ENCODE measurements around the gene RASA1.
A peak's percentile ranks its signal among the peaks of the same experiment; 100 is the strongest.

The RASA1 gene

DNA sequence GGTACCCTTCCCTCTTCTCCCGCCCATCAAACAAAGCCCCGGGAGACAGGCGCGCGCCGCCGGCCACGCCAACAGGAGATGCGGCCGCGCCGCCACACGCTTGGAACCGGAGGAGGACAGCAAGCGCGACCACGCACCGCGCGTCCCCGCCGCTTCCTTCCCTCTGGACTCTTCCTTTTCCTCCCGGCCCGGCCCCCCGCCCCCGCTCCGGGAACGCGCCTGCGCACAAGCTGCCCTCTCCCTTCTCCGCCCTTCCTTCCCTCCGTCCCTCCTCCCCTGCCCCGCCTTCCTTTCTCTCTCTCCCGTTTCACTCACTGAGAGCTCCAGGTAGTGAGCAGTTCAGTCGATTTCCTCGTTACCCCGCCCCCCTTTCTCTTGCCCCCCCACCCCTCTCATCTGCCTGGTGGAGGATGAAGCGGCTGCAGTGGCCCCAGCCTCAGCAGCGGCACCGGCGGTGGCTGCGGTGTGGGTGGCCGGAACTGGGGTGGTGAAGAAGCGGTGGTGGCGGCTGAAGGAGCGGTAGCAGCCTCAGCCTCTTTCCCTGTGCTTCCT is at the start of gene RASA1:
TSS of gene RASA1 (plus strand) at position 310 of the 552 bp plus-strand sequence. CDS start 569 bp downstream, outside the sequence.
- peak within 1 kb of the TSS; percentile 60 for H3K4me3 ChIP-seq (ENCODE audit: low read length)
- H3K9me3 ChIP-seq (ENCODE audit: low read length) = no peaks in the 10 kb centered on the region
- no peaks in the 10 kb centered on the region for H3K27me3 ChIP-seq (ENCODE audit: insufficient read depth, low read length)
- H2AFZ ChIP-seq (ENCODE audit: low read depth, low read length) = peak within 1 kb of the TSS; percentile 89
- peaks cover 7% of the 10 kb centered on the region for H3K4me1 ChIP-seq (ENCODE audit: insufficient read depth, low read length)
- H3K36me3 ChIP-seq (ENCODE audit: insufficient read depth, low read length) = no peaks in the 10 kb centered on the region

DNA sequence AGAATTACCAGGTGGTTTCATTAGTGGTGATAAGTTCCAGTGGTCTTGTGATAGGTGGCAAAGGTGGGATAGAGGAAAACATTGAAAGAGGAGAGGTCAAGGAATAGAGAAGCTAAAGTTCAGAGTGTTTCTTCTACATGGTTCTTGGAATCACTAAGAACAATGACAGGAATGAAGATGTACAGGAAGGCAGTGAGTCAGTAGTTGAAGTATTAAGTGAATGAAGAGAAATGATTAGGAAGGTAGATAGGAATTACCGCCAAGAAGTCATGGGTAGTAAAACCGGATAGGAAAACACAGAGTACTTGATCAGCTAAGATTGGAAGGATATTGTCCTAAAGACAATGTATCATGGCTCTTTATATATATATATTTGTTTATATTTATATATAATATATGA is 37.9 kb upstream of the RASA1 start:
- Histone ChIP-seq H3K9me3 (ENCODE audit: low read length) (no peaks in the 10 kb centered on the region), H3K4me1 (ENCODE audit: insufficient read depth, low read length) (no peaks in the 10 kb centered on the region), H3K27me3 (ENCODE audit: insufficient read depth, low read length) (peaks cover 2% of the 10 kb centered on the region), H3K4me3 (ENCODE audit: low read length) (no peak overlapping the region), H3K36me3 (ENCODE audit: insufficient read depth, low read length) (no peaks in the 10 kb centered on the region), H2AFZ (ENCODE audit: low read depth, low read length) (no peak overlapping the region)

DNA sequence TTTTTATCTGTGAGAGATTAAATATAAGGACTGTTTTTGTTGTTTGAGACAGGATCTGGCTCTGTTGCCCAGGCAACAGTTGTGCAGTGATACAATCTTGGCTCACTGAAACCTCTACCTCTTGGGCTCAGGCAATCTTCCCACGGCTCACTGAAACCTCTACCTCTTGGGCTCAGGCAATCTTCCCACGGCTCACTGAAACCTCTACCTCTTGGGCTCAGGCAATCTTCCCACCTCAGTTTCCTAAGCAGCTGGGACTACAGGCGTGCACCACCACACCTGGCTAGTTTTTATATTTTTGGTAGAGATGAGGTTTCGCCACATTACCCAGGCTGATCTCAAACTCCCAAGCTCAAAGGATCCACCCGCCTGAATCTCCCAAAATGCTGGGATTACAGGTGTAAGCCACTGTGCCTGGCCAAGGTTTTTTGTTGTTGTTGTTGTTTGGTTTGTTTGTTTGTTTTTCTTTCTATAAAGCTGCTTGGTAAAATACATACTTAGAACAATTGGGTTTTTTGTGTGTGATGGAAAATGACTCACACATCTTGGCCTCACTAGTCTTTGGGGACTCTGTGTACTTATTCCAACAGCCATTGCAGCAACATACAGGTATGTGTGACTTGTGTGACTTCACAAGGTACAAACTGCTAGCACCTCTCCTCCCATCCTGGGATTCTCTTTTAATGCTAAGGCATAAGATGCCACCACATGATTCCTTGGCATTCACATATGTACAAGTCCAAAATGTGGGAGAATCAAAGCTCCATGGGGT is 36.5 kb upstream of the RASA1 start:
- Histone ChIP-seq H3K4me1 (ENCODE audit: insufficient read depth, low read length) (no peaks in the 10 kb centered on the region), H2AFZ (ENCODE audit: low read depth, low read length) (no peak overlapping the region), H3K27me3 (ENCODE audit: insufficient read depth, low read length) (peaks cover 2% of the 10 kb centered on the region), H3K4me3 (ENCODE audit: low read length) (no peak overlapping the region), H3K36me3 (ENCODE audit: insufficient read depth, low read length) (no peaks in the 10 kb centered on the region), H3K9me3 (ENCODE audit: low read length) (no peaks in the 10 kb centered on the region)

DNA sequence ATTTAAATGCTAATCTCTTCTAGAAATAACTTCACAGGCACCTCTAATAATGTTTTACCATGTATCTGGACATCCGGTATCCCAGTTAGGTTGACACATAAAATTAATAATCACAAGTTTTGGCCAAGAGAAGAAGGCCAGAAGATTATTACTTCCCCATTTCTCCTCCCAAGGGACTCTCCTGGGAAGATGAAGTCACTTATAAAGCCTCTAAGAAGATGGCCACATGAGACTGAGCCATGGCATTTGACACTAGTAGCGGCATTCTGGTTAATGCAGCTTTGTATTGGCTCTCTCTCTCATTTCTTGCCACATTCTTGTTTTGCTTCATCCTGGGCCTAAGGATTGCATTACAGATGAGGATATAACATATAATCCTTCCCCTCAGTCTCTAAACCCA is 34.5 kb upstream of the RASA1 start:
- Histone ChIP-seq H3K4me3 (ENCODE audit: low read length) (no peak overlapping the region), H3K27me3 (ENCODE audit: insufficient read depth, low read length) (peaks cover 2% of the 10 kb centered on the region), H3K36me3 (ENCODE audit: insufficient read depth, low read length) (no peaks in the 10 kb centered on the region), H3K9me3 (ENCODE audit: low read length) (no peaks in the 10 kb centered on the region), H2AFZ (ENCODE audit: low read depth, low read length) (no peak overlapping the region), H3K4me1 (ENCODE audit: insufficient read depth, low read length) (no peaks in the 10 kb centered on the region)

DNA sequence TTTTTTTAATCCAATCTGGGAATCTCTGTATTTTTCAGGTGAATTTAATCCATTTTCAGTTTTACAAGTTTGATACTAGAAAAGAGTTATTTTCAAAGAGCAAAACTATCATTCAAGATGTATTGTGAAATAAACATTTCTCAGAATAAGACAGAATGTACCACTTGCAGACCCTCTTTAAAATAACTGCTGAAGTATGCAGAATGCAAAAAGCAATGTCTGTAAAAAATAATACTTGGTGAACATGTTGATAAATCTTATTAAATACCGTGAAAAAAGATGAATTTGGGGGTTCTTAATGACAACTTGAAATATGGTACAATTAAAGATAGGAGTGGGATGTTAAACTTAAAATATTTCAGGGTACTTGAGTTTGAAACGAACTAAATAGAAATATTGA is 26.1 kb upstream of the RASA1 start:
- H3K4me1 ChIP-seq (ENCODE audit: insufficient read depth, low read length) = no peaks in the 10 kb centered on the region
- H3K9me3 ChIP-seq (ENCODE audit: low read length) = no peaks in the 10 kb centered on the region
- H3K4me3 ChIP-seq (ENCODE audit: low read length) = no peak overlapping the region
- no peaks in the 10 kb centered on the region for H3K36me3 ChIP-seq (ENCODE audit: insufficient read depth, low read length)
- no peaks in the 10 kb centered on the region for H3K27me3 ChIP-seq (ENCODE audit: insufficient read depth, low read length)
- H2AFZ ChIP-seq (ENCODE audit: low read depth, low read length) = no peak overlapping the region

DNA sequence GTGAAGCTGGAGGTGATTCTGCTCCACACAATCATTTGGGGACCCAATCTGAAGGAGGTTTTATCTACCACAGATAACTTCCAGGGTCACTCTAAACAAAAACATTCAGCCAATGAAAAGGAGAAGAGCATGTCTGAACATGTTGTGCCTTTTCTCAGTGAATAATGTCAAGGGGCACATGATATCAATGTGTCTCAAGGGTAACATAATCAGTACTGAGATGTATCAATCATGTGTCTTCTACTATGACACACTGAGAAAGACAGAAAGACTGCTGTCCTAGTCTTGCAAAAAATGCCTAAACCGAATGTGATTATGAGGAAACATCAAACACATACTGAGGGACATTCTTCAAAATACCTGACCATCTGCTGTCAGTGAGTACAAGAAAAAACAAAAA is 25.4 kb upstream of the RASA1 start:
- no peak overlapping the region for H3K4me3 ChIP-seq (ENCODE audit: low read length)
- H3K36me3 ChIP-seq (ENCODE audit: insufficient read depth, low read length) = no peaks in the 10 kb centered on the region
- H3K27me3 ChIP-seq (ENCODE audit: insufficient read depth, low read length) = no peaks in the 10 kb centered on the region
- no peaks in the 10 kb centered on the region for H3K4me1 ChIP-seq (ENCODE audit: insufficient read depth, low read length)
- no peak overlapping the region for H2AFZ ChIP-seq (ENCODE audit: low read depth, low read length)
- no peaks in the 10 kb centered on the region for H3K9me3 ChIP-seq (ENCODE audit: low read length)

DNA sequence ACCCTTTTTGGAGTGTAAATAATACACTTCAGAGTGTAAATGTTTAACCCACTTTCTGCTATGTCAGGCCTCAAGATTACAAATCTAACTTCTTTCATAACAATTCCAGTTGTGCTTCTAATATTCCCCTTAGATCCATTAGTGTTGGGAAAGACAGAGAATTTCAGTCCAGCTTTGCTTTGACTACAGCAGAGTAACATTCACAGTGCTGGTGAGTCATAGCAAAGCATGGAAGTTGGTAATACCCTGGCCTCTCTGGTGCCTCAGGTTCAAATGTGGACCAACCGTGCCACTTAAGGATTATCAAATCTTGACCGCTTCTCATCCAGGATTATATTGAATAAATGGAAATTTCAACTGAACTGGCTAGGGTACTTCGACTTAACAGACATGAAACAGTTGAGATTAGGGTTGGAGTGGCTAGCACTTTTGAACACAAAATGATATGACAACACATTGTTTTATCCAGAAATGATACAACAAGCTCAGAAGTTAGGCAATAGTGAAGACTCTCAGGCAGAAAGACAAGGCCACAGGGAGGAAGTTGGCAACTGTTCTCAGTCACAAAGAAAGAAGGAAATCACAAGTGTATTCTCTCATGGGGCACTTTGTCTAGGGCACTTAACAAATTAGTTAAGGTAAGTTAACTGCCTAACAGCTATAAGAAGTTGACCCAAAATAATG is 24.4 kb upstream of the RASA1 start:
- no peaks in the 10 kb centered on the region for H3K9me3 ChIP-seq (ENCODE audit: low read length)
- H3K36me3 ChIP-seq (ENCODE audit: insufficient read depth, low read length) = no peaks in the 10 kb centered on the region
- H3K4me1 ChIP-seq (ENCODE audit: insufficient read depth, low read length) = no peaks in the 10 kb centered on the region
- H3K4me3 ChIP-seq (ENCODE audit: low read length) = no peak overlapping the region
- H3K27me3 ChIP-seq (ENCODE audit: insufficient read depth, low read length) = no peaks in the 10 kb centered on the region
- no peak overlapping the region for H2AFZ ChIP-seq (ENCODE audit: low read depth, low read length)

DNA sequence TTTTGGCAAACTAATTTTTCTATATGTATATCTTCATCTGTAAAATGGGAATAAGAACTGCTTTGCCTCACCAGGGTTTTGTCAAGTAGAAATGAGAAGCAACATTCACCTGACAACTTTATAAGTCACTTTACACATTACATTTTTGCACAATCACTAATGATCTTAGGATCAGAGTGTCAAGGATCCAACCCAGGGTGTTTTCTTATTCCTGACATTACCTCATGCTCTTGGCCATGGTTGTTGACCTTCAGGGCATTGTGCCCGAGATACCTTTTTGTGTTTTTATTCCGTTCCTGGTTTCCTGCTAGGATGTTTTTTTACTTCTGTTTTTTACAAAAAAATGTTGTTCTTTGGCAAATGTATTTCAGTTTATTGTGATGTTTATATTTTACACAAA is 22.2 kb upstream of the RASA1 start:
- Histone ChIP-seq H3K4me1 (ENCODE audit: insufficient read depth, low read length) (no peaks in the 10 kb centered on the region), H3K36me3 (ENCODE audit: insufficient read depth, low read length) (no peaks in the 10 kb centered on the region)

DNA sequence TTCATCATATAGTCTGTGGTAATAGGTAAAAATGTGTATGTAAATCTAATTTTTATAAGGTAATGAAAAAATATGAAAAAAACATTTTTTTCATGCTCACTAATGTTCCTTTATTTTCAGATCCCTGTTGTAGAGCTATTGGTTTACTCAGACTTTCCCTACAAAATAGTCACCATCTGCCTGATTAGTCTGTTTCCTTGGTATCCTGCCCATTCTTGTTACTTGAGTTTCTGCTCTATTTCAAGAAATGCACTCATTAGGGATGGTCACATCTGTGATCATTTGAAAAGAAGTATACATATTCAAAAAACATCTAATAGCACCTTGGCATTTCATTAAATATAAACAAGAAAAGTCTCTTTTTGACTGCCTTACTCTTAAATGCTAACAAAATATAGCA is 21.6 kb upstream of the RASA1 start:
- no peaks in the 10 kb centered on the region for H3K36me3 ChIP-seq (ENCODE audit: insufficient read depth, low read length)
- no peaks in the 10 kb centered on the region for H3K27me3 ChIP-seq (ENCODE audit: insufficient read depth, low read length)
- no peak overlapping the region for H2AFZ ChIP-seq (ENCODE audit: low read depth, low read length)
- H3K4me1 ChIP-seq (ENCODE audit: insufficient read depth, low read length) = no peaks in the 10 kb centered on the region
- H3K9me3 ChIP-seq (ENCODE audit: low read length) = no peaks in the 10 kb centered on the region
- H3K4me3 ChIP-seq (ENCODE audit: low read length) = no peak overlapping the region

More for the DNA sequence above, 22.2 kb upstream of the RASA1 start:
- no peak overlapping the region for H3K4me3 ChIP-seq (ENCODE audit: low read length)
- H3K27me3 ChIP-seq (ENCODE audit: insufficient read depth, low read length) = no peaks in the 10 kb centered on the region
- no peak overlapping the region for H2AFZ ChIP-seq (ENCODE audit: low read depth, low read length)
- H3K9me3 ChIP-seq (ENCODE audit: low read length) = no peaks in the 10 kb centered on the region

DNA sequence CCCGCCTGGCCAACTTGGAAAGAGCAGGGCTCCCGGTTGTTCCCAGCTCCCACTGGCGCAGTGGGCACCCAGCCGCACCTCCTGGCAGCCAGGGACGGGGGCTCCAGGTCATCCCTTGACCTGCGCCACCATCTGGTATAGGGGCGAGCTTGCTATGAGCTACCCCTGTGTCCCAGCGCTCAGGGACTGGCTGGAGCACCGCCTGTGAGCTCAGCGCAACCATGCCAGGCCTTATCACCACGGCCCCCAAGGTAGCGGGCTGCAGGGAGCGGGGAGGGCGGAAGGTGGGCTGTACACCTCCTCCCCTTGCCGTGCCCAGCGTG is 15.4 kb upstream of the RASA1 start:
- H3K27me3 ChIP-seq (ENCODE audit: insufficient read depth, low read length) = no peaks in the 10 kb centered on the region
- H3K4me3 ChIP-seq (ENCODE audit: low read length) = no peak overlapping the region
- no peaks in the 10 kb centered on the region for H3K4me1 ChIP-seq (ENCODE audit: insufficient read depth, low read length)
- no peaks in the 10 kb centered on the region for H3K36me3 ChIP-seq (ENCODE audit: insufficient read depth, low read length)
- H2AFZ ChIP-seq (ENCODE audit: low read depth, low read length) = no peak overlapping the region
- no peaks in the 10 kb centered on the region for H3K9me3 ChIP-seq (ENCODE audit: low read length)

DNA sequence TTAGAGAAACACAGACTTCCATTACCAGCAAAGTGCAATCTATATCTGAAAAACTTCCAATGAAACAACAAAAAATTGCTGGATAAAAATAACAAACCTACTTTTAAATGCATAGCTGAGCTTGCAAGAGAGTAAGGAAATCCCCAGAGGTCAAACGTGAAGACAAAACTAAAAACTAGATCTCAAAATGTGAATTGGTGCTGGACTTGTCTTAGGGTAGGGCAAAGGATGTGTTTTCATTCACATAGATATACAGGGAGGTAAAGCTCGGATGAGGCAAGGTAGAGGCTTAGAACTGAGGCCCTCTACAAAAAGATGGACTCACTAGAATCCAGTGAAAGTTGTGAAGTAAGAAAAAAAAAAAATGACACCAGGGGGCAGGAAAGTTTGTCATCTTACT is 13.6 kb upstream of the RASA1 start:
- H2AFZ ChIP-seq (ENCODE audit: low read depth, low read length) = no peak overlapping the region
- no peaks in the 10 kb centered on the region for H3K4me1 ChIP-seq (ENCODE audit: insufficient read depth, low read length)
- H3K27me3 ChIP-seq (ENCODE audit: insufficient read depth, low read length) = no peaks in the 10 kb centered on the region
- H3K36me3 ChIP-seq (ENCODE audit: insufficient read depth, low read length) = no peaks in the 10 kb centered on the region
- H3K4me3 ChIP-seq (ENCODE audit: low read length) = no peak overlapping the region
- H3K9me3 ChIP-seq (ENCODE audit: low read length) = no peaks in the 10 kb centered on the region

DNA sequence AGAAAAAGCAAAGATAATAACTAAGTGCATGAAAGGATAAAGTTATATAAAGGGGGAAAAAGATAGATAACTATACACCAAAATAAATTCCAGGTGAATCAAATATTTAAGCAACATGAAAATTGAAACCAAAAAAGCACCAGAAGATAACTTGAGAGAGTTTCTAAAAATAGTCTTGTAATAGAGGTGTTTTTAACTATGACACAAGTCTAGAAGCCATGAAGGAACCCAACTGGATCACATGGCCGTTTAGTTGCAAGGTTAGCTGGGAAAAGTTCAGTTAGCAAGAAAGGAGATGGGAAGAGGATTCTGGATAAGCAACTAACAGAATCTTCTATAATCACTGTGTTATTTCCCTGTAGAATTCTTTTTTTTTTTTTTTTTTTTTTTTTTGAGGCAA is 9.2 kb upstream of the RASA1 start:
- H3K4me1 ChIP-seq (ENCODE audit: insufficient read depth, low read length) = no peaks in the 10 kb centered on the region
- no peak overlapping the region for H3K4me3 ChIP-seq (ENCODE audit: low read length)
- H3K9me3 ChIP-seq (ENCODE audit: low read length) = no peaks in the 10 kb centered on the region
- H2AFZ ChIP-seq (ENCODE audit: low read depth, low read length) = no peak overlapping the region
- no peaks in the 10 kb centered on the region for H3K27me3 ChIP-seq (ENCODE audit: insufficient read depth, low read length)
- H3K36me3 ChIP-seq (ENCODE audit: insufficient read depth, low read length) = no peaks in the 10 kb centered on the region

DNA sequence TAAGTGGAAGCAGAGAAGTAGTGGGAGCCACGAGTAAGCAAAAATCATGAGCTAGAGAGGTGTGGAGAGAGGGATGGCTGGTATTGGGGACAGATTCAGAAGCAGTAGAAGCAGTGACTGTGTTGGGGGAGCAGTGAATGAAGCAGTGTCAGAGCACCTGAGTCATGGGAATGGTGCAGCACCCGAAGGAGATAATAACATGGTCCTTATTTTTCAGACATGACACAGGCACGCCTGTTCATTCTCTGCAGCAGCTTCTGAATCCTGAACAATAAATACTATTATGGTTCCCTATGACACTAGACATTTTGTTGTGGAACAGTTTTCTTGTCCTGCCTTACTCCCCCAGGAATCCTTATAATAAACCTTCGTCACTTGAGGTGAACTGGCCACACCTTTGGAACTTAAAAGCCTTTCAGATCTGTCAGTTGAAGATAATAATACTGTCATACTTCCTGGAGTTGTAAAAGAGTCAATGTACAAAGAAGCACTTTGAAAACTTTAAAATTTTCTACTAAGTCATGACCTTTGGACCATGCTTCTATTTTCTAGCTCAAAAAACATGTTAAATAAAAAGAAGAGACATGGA is 7.0 kb upstream of the RASA1 start:
- no peaks in the 10 kb centered on the region for H3K27me3 ChIP-seq (ENCODE audit: insufficient read depth, low read length)
- H2AFZ ChIP-seq (ENCODE audit: low read depth, low read length) = no peak overlapping the region
- no peaks in the 10 kb centered on the region for H3K36me3 ChIP-seq (ENCODE audit: insufficient read depth, low read length)
- no peaks in the 10 kb centered on the region for H3K4me1 ChIP-seq (ENCODE audit: insufficient read depth, low read length)
- no peaks in the 10 kb centered on the region for H3K9me3 ChIP-seq (ENCODE audit: low read length)
- no peak overlapping the region for H3K4me3 ChIP-seq (ENCODE audit: low read length)
